Neural progenitor cell (in vitro differentiated cells): ENCODE results near the gene TUBB4B.

Source experiments
- EZH2 ChIP-seq: fragments of 200-600 bp; sonication (generic); IDR thresholded peaks from 2 replicates; pipeline ENCODE4 v1.6.1; 2017; ENCODE audit warnings: antibody characterized with exemption, mild to moderate bottlenecking, moderate library complexity
- TF ChIP-seq, protein P1 (sequence below): fragments of 200-600 bp; sonication (generic); IDR thresholded peaks from 2 replicates; pipeline ENCODE4 v1.5.1; 2017; ENCODE audit warnings: antibody characterized with exemption, mild to moderate bottlenecking

- TF ChIP-seq, protein P1, sequence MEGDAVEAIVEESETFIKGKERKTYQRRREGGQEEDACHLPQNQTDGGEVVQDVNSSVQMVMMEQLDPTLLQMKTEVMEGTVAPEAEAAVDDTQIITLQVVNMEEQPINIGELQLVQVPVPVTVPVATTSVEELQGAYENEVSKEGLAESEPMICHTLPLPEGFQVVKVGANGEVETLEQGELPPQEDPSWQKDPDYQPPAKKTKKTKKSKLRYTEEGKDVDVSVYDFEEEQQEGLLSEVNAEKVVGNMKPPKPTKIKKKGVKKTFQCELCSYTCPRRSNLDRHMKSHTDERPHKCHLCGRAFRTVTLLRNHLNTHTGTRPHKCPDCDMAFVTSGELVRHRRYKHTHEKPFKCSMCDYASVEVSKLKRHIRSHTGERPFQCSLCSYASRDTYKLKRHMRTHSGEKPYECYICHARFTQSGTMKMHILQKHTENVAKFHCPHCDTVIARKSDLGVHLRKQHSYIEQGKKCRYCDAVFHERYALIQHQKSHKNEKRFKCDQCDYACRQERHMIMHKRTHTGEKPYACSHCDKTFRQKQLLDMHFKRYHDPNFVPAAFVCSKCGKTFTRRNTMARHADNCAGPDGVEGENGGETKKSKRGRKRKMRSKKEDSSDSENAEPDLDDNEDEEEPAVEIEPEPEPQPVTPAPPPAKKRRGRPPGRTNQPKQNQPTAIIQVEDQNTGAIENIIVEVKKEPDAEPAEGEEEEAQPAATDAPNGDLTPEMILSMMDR, result no peak
- TF ChIP-seq EZH2, result no peak
These were observed 35.7 kb upstream of the TUBB4B start, which contains the start of the genes NDOR1 and TMEM203 for GRCh38 chr9:137205126-137206069.
